ENCODE measurements around the gene RPA1.

DNA sequence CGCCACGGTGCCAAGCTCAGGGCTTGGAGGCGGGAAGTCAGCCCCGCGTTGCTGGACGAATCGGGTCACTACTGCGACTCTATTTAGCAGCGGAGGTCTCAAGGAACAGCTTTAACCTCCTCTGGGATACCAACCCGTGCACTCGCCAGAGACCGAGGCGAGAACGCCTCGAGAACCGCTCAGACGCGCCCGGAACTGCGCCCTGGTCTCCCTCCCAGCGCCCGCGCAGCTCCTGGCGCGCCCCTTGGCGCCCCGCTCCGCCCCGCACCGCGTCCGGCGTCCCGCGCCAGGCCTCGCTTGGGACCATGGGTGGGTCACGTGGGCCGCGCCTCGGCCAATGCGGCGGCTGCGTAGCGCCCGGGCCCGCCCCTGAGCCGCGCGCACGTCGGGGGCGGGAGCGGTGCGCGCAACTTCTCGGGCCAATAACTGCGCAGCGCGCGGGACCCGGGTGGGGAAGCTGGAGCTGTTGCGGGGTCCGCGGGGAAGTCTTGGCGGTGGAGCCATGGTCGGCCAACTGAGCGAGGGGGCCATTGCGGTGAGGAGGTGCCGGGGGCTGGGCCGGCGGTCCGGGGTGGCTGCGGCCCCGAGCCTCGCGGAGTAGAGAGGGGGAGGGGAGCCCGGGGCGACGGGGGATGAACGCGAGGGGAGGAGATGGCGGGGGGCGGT is at the start of gene RPA1, which contains the start of gene SMYD4:
- TF ChIP-seq, protein P1, sequence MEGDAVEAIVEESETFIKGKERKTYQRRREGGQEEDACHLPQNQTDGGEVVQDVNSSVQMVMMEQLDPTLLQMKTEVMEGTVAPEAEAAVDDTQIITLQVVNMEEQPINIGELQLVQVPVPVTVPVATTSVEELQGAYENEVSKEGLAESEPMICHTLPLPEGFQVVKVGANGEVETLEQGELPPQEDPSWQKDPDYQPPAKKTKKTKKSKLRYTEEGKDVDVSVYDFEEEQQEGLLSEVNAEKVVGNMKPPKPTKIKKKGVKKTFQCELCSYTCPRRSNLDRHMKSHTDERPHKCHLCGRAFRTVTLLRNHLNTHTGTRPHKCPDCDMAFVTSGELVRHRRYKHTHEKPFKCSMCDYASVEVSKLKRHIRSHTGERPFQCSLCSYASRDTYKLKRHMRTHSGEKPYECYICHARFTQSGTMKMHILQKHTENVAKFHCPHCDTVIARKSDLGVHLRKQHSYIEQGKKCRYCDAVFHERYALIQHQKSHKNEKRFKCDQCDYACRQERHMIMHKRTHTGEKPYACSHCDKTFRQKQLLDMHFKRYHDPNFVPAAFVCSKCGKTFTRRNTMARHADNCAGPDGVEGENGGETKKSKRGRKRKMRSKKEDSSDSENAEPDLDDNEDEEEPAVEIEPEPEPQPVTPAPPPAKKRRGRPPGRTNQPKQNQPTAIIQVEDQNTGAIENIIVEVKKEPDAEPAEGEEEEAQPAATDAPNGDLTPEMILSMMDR (IDR thresholded peaks at IDR 0.05): no peak
- TF ChIP-seq POLR2A (IDR thresholded peaks at IDR 0.05): peak in 1 of 2 donors; percentile 87
